ENCODE data around the gene AGA.

Gene AGA

DNA sequence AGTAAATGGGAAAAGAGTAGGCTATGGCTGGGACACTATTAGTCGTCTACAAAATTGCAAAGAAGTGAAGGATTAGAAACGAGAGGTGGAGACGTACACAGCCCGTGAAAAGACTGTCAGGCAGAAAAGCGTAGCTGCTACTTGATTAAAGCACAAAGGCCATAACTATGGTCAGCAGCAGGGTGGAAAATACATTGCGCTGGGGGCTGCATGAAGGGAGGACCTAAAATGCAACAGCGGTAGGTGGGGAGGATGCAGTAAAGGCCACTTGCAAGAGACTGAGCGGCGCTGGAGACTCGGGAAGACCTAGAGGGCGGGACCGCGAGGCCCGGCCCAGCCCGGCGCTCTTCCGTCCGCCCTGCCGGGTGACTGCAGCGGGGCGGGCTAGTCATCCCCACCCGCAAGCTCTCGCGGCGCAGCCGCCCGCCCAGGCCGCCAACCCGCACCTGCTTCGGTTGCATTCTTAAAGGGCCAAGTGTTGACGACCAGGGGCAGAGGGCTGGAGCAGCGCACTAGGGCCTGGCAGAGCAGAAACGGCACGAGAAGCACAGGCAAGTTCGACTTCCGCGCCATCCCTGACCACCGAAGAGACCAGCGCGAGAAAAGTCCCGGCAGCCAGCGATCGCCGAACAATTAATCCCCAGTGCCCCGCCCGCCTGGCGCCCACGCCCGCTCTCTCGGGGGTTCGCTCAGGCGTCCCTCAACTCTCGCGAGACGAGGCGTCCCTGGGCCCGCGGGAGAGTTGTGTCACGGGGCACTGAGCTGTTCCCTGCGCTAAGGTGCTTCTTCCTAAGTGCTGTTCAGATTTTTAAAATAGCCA is at the start of gene AGA:
TSS of gene AGA (minus strand) at position 635 of the 820 bp plus-strand sequence. CDS start at position 573, 62 bp downstream.
- Histone ChIP-seq H3K27me3 (ENCODE audit: low read depth, low read length) (no peaks in the 10 kb centered on the region), H3K4me3 (ENCODE audit: low read depth in 1 of 2, low read length in 2 of 2) (peak within 1 kb of the TSS; percentile 82 to 85), H3K36me3 (ENCODE audit: control insufficient read depth in 1 of 2, insufficient read depth in 2 of 2, low read length in 2 of 2) (peaks cover 0 to 11% of the 10 kb centered on the region in 2 donors), H3K4me1 (ENCODE audit: control insufficient read depth in 1 of 2, insufficient read depth in 2 of 2, low read length in 2 of 2) (peaks cover 5 to 11% of the 10 kb centered on the region in 2 donors), H3K9me3 (ENCODE audit: control insufficient read depth in 1 of 2, low read length in 2 of 2) (no peaks in the 10 kb centered on the region), H3K27ac (ENCODE audit: low read length) (peak within 1 kb of the TSS; percentile 96)

DNA sequence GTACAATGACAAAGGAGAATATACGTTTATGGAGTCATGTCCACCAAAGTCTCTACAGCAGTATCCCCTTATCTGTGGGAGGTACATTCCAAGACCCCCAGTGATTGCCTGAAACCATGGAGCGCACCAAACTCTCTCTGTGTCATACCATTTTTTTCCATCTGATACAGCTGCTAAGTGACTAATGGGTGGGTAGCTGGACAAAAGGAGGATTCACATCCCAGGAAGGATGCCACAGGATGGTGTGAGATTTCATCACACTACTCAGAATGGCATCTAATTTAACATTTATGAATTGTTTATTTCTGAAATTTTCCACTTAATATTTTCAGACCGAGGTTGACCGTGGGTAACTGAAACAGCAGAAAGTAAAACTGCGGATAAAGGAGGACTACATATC is 49.8 kb upstream of the AGA start:
- Histone ChIP-seq H3K27me3 (ENCODE audit: low read depth, low read length) (no peaks in the 10 kb centered on the region), H3K27ac (ENCODE audit: low read length) (no peak overlapping the region), H3K36me3 (ENCODE audit: control insufficient read depth in 1 of 2, insufficient read depth in 2 of 2, low read length in 2 of 2) (no peaks in the 10 kb centered on the region), H3K4me1 (ENCODE audit: control insufficient read depth in 1 of 2, insufficient read depth in 2 of 2, low read length in 2 of 2) (no peaks in the 10 kb centered on the region), H3K4me3 (ENCODE audit: low read depth in 1 of 2, low read length in 2 of 2) (no peak overlapping the region), H3K9me3 (ENCODE audit: control insufficient read depth in 1 of 2, low read length in 2 of 2) (no peaks in the 10 kb centered on the region)

DNA sequence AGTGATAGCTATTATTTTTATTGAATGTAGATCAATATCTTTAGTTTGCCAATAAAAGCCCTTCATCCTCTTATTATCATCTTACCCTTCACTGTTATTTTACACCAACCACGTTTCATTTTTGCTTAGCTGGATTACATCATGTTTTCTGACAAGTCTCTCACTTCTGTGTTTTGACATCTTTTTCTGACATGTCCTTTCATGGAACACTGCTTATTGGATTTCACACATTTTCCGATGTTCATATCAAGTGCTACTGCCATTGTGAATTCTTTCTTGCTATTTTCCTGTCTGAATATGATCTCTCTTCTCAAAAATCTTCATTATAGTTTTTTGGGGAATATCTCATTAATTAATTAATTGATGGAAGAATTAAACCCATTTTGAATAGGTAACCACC is 48.5 kb upstream of the AGA start:
- H3K27me3 ChIP-seq (ENCODE audit: low read depth, low read length) = no peaks in the 10 kb centered on the region
- no peaks in the 10 kb centered on the region for H3K9me3 ChIP-seq (ENCODE audit: control insufficient read depth in 1 of 2, low read length in 2 of 2)
- H3K4me3 ChIP-seq (ENCODE audit: low read depth in 1 of 2, low read length in 2 of 2) = no peak overlapping the region
- H3K4me1 ChIP-seq (ENCODE audit: control insufficient read depth in 1 of 2, insufficient read depth in 2 of 2, low read length in 2 of 2) = no peaks in the 10 kb centered on the region
- no peaks in the 10 kb centered on the region for H3K36me3 ChIP-seq (ENCODE audit: control insufficient read depth in 1 of 2, insufficient read depth in 2 of 2, low read length in 2 of 2)
- no peak overlapping the region for H3K27ac ChIP-seq (ENCODE audit: low read length)

DNA sequence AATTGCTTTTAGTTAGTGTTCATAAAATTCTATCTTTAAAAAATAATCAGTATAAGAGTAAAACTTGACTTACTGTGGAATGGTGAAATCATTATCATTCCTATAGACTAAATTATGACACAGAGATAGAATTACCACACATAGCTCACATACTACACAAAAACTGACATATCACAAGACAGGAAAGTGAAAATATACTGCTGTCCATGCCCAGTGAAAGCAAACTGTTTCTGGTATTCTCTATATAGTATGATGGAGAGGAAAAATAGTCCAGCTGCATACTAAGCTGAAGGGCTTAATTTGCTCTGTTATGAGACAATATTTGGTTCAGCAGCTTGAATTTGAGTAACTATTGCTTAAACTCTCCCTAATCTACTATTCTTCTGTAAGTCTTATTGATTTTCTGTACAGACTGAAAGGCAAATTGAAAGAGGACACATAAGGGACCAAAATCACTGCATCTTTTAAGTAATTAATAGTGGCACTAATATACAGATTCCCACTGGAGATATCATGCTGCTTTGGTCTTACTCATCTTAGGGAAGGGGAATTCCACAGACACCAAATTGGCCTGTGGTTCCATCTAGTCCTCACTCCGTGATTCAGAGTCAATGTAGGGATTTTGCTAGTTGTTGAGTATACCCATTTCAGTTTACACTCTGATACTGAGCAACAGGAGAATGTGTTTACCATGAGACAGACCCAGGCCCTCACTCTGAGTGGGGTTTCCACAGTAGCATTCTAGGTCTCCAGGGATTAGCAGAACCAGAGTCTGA is 47.4 kb upstream of the AGA start:
- H3K27me3 ChIP-seq (ENCODE audit: low read depth, low read length) = no peaks in the 10 kb centered on the region
- H3K27ac ChIP-seq (ENCODE audit: low read length) = no peak overlapping the region
- H3K36me3 ChIP-seq (ENCODE audit: control insufficient read depth in 1 of 2, insufficient read depth in 2 of 2, low read length in 2 of 2) = no peaks in the 10 kb centered on the region
- H3K4me3 ChIP-seq (ENCODE audit: low read depth in 1 of 2, low read length in 2 of 2) = no peak overlapping the region
- H3K4me1 ChIP-seq (ENCODE audit: control insufficient read depth in 1 of 2, insufficient read depth in 2 of 2, low read length in 2 of 2) = no peaks in the 10 kb centered on the region
- no peaks in the 10 kb centered on the region for H3K9me3 ChIP-seq (ENCODE audit: control insufficient read depth in 1 of 2, low read length in 2 of 2)

DNA sequence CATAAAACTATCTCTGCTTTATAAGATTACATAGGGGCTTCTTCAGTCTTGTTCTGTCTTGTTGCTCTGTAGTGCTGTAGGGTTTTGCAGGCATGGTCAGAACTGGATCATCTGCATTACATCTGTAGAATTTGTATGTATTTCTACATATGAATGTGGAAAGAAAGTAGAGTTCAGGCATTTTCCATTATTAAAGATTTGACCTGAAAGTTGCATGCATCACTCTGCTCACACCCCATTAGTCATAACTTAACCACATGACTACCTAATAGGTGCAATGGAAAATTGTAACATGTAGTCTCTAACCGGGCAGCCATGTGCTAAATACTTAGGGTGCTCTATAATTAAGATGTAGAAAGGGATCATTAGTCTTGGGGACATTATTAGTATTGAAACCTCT is 45.7 kb upstream of the AGA start:
- Histone ChIP-seq H3K9me3 (ENCODE audit: control insufficient read depth in 1 of 2, low read length in 2 of 2) (no peaks in the 10 kb centered on the region), H3K36me3 (ENCODE audit: control insufficient read depth in 1 of 2, insufficient read depth in 2 of 2, low read length in 2 of 2) (no peaks in the 10 kb centered on the region), H3K4me3 (ENCODE audit: low read depth in 1 of 2, low read length in 2 of 2) (no peak overlapping the region), H3K4me1 (ENCODE audit: control insufficient read depth in 1 of 2, insufficient read depth in 2 of 2, low read length in 2 of 2) (no peaks in the 10 kb centered on the region), H3K27ac (ENCODE audit: low read length) (no peak overlapping the region), H3K27me3 (ENCODE audit: low read depth, low read length) (no peaks in the 10 kb centered on the region)

DNA sequence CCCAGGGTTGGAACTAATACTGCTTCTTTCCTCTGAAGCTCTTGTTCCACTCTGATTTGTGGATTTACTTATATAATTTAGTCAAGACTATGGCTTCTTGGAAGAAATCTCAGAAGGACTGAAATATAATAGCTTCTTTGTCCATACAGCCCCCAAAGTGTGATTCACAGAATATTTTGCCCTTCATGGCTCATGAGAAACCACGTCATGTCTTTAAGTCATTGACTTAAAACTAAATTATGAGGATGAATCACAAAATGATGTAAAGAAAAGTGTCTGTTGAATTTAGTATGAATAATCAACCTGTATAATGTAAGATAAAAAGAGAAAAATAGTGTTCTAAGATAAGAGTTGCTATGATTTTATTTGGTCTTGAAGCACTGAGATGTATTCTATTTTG is 43.3 kb upstream of the AGA start:
- Histone ChIP-seq H3K9me3 (ENCODE audit: control insufficient read depth in 1 of 2, low read length in 2 of 2) (no peaks in the 10 kb centered on the region), H3K27ac (ENCODE audit: low read length) (no peak overlapping the region), H3K4me1 (ENCODE audit: control insufficient read depth in 1 of 2, insufficient read depth in 2 of 2, low read length in 2 of 2) (no peaks in the 10 kb centered on the region)

DNA sequence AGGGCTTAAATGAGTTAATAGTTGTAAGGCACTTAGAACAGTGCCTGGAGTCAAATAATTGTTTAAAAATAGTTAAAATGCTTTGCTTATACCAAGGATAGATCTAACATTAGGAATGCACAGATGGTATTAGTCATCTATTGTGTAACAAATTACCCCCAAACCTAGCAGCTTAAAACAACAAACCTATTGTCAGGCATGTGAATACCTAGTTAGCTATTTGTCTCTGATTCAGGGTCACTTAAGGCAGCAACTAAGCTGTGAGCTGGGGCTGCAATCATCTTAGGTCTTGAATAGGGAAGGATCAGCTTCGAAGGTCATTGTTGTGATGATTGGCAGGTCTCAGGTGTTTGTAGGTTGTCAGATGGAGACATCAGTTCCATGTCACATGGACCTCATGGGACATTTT is 42.4 kb upstream of the AGA start:
- Histone ChIP-seq H3K4me1 (ENCODE audit: control insufficient read depth in 1 of 2, insufficient read depth in 2 of 2, low read length in 2 of 2) (no peaks in the 10 kb centered on the region), H3K36me3 (ENCODE audit: control insufficient read depth in 1 of 2, insufficient read depth in 2 of 2, low read length in 2 of 2) (no peaks in the 10 kb centered on the region), H3K9me3 (ENCODE audit: control insufficient read depth in 1 of 2, low read length in 2 of 2) (no peaks in the 10 kb centered on the region), H3K27ac (ENCODE audit: low read length) (no peak overlapping the region), H3K4me3 (ENCODE audit: low read depth in 1 of 2, low read length in 2 of 2) (no peak overlapping the region), H3K27me3 (ENCODE audit: low read depth, low read length) (no peaks in the 10 kb centered on the region)

More for the DNA sequence above, 43.3 kb upstream of the AGA start:
- H3K36me3 ChIP-seq (ENCODE audit: control insufficient read depth in 1 of 2, insufficient read depth in 2 of 2, low read length in 2 of 2) = no peaks in the 10 kb centered on the region
- no peaks in the 10 kb centered on the region for H3K27me3 ChIP-seq (ENCODE audit: low read depth, low read length)
- no peak overlapping the region for H3K4me3 ChIP-seq (ENCODE audit: low read depth in 1 of 2, low read length in 2 of 2)

DNA sequence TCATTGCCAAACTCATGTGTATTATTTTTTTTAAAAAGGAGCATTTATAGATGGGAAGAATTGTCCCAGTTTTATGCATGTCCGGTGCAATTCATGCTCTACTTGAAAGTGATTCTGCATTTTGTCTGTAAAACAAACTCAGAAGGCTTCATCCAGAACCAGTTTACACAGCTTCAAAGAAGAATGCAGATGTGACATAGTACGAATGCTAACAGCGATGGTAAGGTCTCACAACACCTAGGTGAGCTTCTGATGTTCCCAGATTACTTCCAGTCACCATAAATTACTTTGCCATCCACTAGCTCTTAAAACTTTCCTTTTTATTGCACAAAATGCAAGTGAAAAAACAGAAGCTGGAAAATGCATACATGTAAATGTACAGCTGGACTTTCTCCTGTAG is 41.5 kb upstream of the AGA start:
- Histone ChIP-seq H3K4me1 (ENCODE audit: control insufficient read depth in 1 of 2, insufficient read depth in 2 of 2, low read length in 2 of 2) (no peaks in the 10 kb centered on the region), H3K9me3 (ENCODE audit: control insufficient read depth in 1 of 2, low read length in 2 of 2) (no peaks in the 10 kb centered on the region), H3K36me3 (ENCODE audit: control insufficient read depth in 1 of 2, insufficient read depth in 2 of 2, low read length in 2 of 2) (no peaks in the 10 kb centered on the region), H3K27ac (ENCODE audit: low read length) (no peak overlapping the region), H3K27me3 (ENCODE audit: low read depth, low read length) (no peaks in the 10 kb centered on the region), H3K4me3 (ENCODE audit: low read depth in 1 of 2, low read length in 2 of 2) (no peak overlapping the region)

DNA sequence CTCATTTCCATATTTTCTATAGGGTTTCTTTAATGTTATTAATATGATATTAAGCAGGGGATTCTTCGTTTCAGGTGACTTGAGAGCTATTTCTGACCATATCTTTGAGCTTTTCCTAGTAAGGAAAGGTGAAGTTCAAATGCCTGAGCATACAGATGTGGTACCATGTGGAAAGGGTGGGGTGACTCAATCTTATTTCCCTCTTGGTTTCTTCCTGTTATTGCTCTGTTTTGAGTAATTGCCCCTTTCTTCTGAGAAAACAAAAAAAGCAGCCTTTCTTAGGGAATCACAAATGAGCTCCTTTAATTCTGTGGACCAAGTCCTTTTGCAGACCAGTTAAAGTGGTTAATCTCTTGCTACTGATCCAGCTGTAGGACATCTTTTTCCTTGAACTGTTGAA is 41.0 kb upstream of the AGA start:
- no peaks in the 10 kb centered on the region for H3K9me3 ChIP-seq (ENCODE audit: control insufficient read depth in 1 of 2, low read length in 2 of 2)
- H3K4me1 ChIP-seq (ENCODE audit: control insufficient read depth in 1 of 2, insufficient read depth in 2 of 2, low read length in 2 of 2) = no peaks in the 10 kb centered on the region
- H3K27me3 ChIP-seq (ENCODE audit: low read depth, low read length) = no peaks in the 10 kb centered on the region
- H3K4me3 ChIP-seq (ENCODE audit: low read depth in 1 of 2, low read length in 2 of 2) = no peak overlapping the region
- no peaks in the 10 kb centered on the region for H3K36me3 ChIP-seq (ENCODE audit: control insufficient read depth in 1 of 2, insufficient read depth in 2 of 2, low read length in 2 of 2)
- no peak overlapping the region for H3K27ac ChIP-seq (ENCODE audit: low read length)

DNA sequence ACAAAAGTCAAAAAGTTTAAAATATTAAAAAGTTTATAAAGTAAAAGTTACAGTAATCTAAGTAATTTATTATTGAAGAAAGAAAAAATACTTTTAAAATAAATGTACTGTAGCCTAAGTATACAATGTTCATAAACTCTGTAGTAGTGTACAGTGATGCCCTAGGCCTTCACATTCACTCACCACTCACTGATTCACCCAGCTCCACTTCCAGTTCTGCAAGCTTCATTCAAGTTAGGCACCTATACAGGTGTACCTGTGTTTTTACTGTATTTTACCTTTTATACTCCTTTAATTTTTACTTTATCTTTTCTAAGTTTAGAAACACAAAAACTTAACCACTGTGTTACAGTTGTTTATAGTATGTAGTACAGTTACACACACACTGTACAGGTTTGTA is 40.1 kb upstream of the AGA start:
- Histone ChIP-seq H3K27me3 (ENCODE audit: low read depth, low read length) (no peaks in the 10 kb centered on the region), H3K4me3 (ENCODE audit: low read depth in 1 of 2, low read length in 2 of 2) (no peak overlapping the region), H3K9me3 (ENCODE audit: control insufficient read depth in 1 of 2, low read length in 2 of 2) (no peaks in the 10 kb centered on the region), H3K27ac (ENCODE audit: low read length) (no peak overlapping the region), H3K36me3 (ENCODE audit: control insufficient read depth in 1 of 2, insufficient read depth in 2 of 2, low read length in 2 of 2) (no peaks in the 10 kb centered on the region), H3K4me1 (ENCODE audit: control insufficient read depth in 1 of 2, insufficient read depth in 2 of 2, low read length in 2 of 2) (no peaks in the 10 kb centered on the region)

DNA sequence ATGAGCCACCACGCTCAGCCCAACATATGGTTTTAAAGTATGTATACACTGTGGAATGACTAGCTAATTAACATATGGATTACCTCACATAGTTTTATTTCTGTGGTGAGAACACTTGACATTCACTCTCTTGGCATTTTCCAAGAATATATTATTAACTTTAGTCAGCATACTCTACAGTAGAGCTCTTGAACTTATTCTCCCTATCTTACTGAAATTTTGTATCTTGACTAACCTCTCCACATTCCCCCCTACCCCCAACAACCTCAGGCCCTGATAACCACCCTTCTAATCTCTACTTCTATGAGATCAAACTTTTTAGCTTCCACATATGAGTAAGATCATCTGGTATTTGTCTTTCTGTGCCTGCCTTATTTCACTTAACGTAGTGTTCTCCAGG is 38.6 kb upstream of the AGA start:
- Histone ChIP-seq H3K36me3 (ENCODE audit: control insufficient read depth in 1 of 2, insufficient read depth in 2 of 2, low read length in 2 of 2) (no peaks in the 10 kb centered on the region), H3K4me3 (ENCODE audit: low read depth in 1 of 2, low read length in 2 of 2) (no peak overlapping the region), H3K9me3 (ENCODE audit: control insufficient read depth in 1 of 2, low read length in 2 of 2) (no peaks in the 10 kb centered on the region), H3K27me3 (ENCODE audit: low read depth, low read length) (no peaks in the 10 kb centered on the region), H3K4me1 (ENCODE audit: control insufficient read depth in 1 of 2, insufficient read depth in 2 of 2, low read length in 2 of 2) (no peaks in the 10 kb centered on the region), H3K27ac (ENCODE audit: low read length) (no peak overlapping the region)
